K562 (cell line): Measurements from ENCODE around the gene B4GALT5. TPM values are rescaled to one million over a fixed set of nuclear protein-coding genes. Genes with fewer than 3 reads are reported as not detected.

Experiments used
- ATAC-seq: fragments of 200-7000 bp; cut with Tn5 transposase; 3 replicates; pipeline ENCODE4 v1.9.1; 2020; ENCODE audit warnings: moderate library complexity
- BruUV-seq: library from RNA; stranded (reverse); fragments of 400-500 nt; replicated peaks from 2 replicates; lab custom pipeline; 2021; lab: Mats Ljungman, UMichigan
- CTCF ChIA-PET: fragments of 300-600 bp; formaldehyde crosslinking; extraction: SDS; loops from one replicate; lab custom pipeline; 2021; ENCODE audit warnings: low intra/inter-chr PET ratio; lab: Yijun Ruan, JAX
- POLR2A ChIA-PET: fragments of 300-600, 350-650 bp; sonication (Branson Sonifier 250); formaldehyde crosslinking; extraction: SDS; loops from one replicate; lab custom pipeline; 2021; ENCODE audit warnings: antibody characterized with exemption, inconsistent platforms; lab: Yijun Ruan, JAX
- DNase-seq, 4 experiments: peaks; one replicate each; pipeline versions ENCODE4 v3.0.0 to v3.0.0-alpha.2; 2011 to 2018; ENCODE audit warnings: low spot score in 3 of 4, mixed read lengths in 3 of 4; ENCODE audit errors: extremely low read depth in 1 of 4
- FAIRE-seq: peaks from 2 replicates; lab custom pipeline; 2011; peaks lifted over from hg19 to GRCh38; lab: Jason Lieb, UNC
- H2AFZ ChIP-seq: 2 replicates; pipeline ENCODE4 v1.6.0; 2011; ENCODE audit warnings: low read depth, low read length, control low read depth, inconsistent platforms
- H3K27ac ChIP-seq: fragments of 200-600 bp; 3 replicates; pipeline ENCODE4 v1.8.0; 2011; ENCODE audit warnings: low read depth, mild to moderate bottlenecking, control low read depth, inconsistent platforms, low read length, moderate library complexity, mixed read lengths; ENCODE audit errors: extremely low read depth
- H3K27me3 ChIP-seq, 2 experiments: fragments of 300-600 bp in 1 of 2; 2 replicates in 1 of 2; 3 replicates in 1 of 2; pipeline versions ENCODE4 v1.6.0 to v1.8.0; 2011; ENCODE audit warnings: inconsistent platforms in 2 of 2, low read length in 2 of 2, mild to moderate bottlenecking in 1 of 2, mixed read lengths in 1 of 2, moderate library complexity in 1 of 2; ENCODE audit not compliant: control insufficient read depth in 2 of 2, insufficient read depth in 2 of 2
- H3K36me3 ChIP-seq: fragments of 300-600 bp; 3 replicates; pipeline ENCODE4 v1.8.0; 2011; ENCODE audit warnings: mild to moderate bottlenecking, low read length, inconsistent platforms; ENCODE audit not compliant: control insufficient read depth, insufficient read depth
- H3K4me1 ChIP-seq, 2 experiments: fragments of 200-600 bp in 1 of 2; replicated peaks in 1 of 2; 2 replicates in 1 of 2; 3 replicates in 1 of 2; pipeline versions ENCODE4 v1.5.1 to v1.8.0; 2011; ENCODE audit warnings: inconsistent platforms in 2 of 2, low read length in 2 of 2, mild to moderate bottlenecking in 1 of 2, mixed read lengths in 1 of 2, moderate library complexity in 1 of 2; ENCODE audit not compliant: control insufficient read depth in 2 of 2, insufficient read depth in 2 of 2
- H3K4me2 ChIP-seq: 2 replicates; pipeline ENCODE4 v1.6.1; 2011; ENCODE audit warnings: low read length, control low read depth, inconsistent platforms, mixed read lengths; ENCODE audit not compliant: insufficient read depth
- H3K4me3 ChIP-seq: fragments of 200-600 bp; sonication (generic), shearing (Covaris generic); 2 replicates; pipeline ENCODE4 v1.5.1; 2016; ENCODE audit warnings: control low read depth, inconsistent platforms
- H3K79me2 ChIP-seq: fragments of 200-600 bp; 3 replicates; pipeline ENCODE4 v1.8.0; 2011; ENCODE audit warnings: low read length, inconsistent platforms; ENCODE audit not compliant: control insufficient read depth, insufficient read depth
- H3K9ac ChIP-seq, 2 experiments: 2 replicates each; pipeline versions ENCODE4 v1.6.0 to v1.6.1; 2011; ENCODE audit warnings: low read depth in 2 of 2, low read length in 2 of 2, control low read depth in 1 of 2, inconsistent platforms in 1 of 2, mild to moderate bottlenecking in 1 of 2, mixed read lengths in 1 of 2; ENCODE audit not compliant: insufficient read depth in 1 of 2
- H3K9me1 ChIP-seq: one replicate; pipeline ENCODE4 v1.6.0; 2011; ENCODE audit warnings: inconsistent platforms, mild to moderate bottlenecking, low read length, moderate library complexity; ENCODE audit not compliant: control insufficient read depth, insufficient read depth
- H3K9me3 ChIP-seq: replicated peaks from 2 replicates; pipeline ENCODE4 v1.5.1; 2011; ENCODE audit warnings: low read depth, low read length, inconsistent platforms; ENCODE audit not compliant: control insufficient read depth, insufficient read depth
- H4K20me1 ChIP-seq: replicated peaks from 2 replicates; pipeline ENCODE4 v1.6.1; 2011; ENCODE audit warnings: low read length, inconsistent platforms, mixed read lengths; ENCODE audit not compliant: control insufficient read depth, insufficient read depth
- BCOR ChIP-seq: fragments of 450-650 bp; IDR thresholded peaks from 2 replicates; pipeline ENCODE4 v1.6.1; 2016
- PHB ChIP-seq: fragments of 250-450 bp; sonication (Bioruptor Pico); IDR thresholded peaks from 2 replicates; pipeline ENCODE4 v1.5.0; 2021
- RBM25 ChIP-seq: fragments of 200-400 bp; formaldehyde crosslinking; IDR thresholded peaks from 2 replicates; pipeline ENCODE4 v1.6.1; 2018; ENCODE audit warnings: low read length, low read depth, moderate library complexity; ENCODE audit not compliant: severe bottlenecking
- WGBS: fragments of 100-300 bp; shearing (Covaris generic); methylation state at CpG from one replicate; pipeline ENCODE4 v1.1.6; 2016; ENCODE audit warnings: low coverage, mixed read lengths; ENCODE audit not compliant: insufficient coverage; ENCODE audit errors: missing lambda C conversion rate; 5-methylcytosine and 5-hydroxymethylcytosine counted together
- in situ Hi-C: fragments of 300-500 bp; cut with MboI; formaldehyde crosslinking; loops from 4 replicates; pipeline ENCODE4 v1.15.0; 2018; ENCODE audit warnings: inconsistent platforms, mixed read lengths
- intact Hi-C: fragments of 100-400 bp; cut with micrococcal nuclease; formaldehyde crosslinking; loops from 2 replicates; pipeline ENCODE4 v1.14.2; 2022
- polyA plus RNA-seq, 8 experiments: library from polyadenylated mRNA; depleted of rRNA in 4 of 8; stranded (reverse) in 5 of 8; unstranded in 3 of 8; fragments of >200 nt; fragmentation: Nextera tagmentation in 2 of 8; fragmentation: Illumina TruSeq in 1 of 8; extraction: Ambion mirVana in 2 of 8; extraction: Trizol in 1 of 8; gene quantifications; 2 replicates each; pipeline versions ENCODE4 v1.2.1 to v1.2.3, GENCODE V29; 2011 to 2014; ENCODE audit warnings: inconsistent platforms in 1 of 8, missing spikeins in 1 of 8
- total RNA-seq, 7 experiments: library from RNA; depleted of rRNA in 6 of 7; stranded (reverse); fragments of >200 nt in 6 of 7; fragmentation: Illumina TruSeq in 2 of 7; extraction: Trizol in 2 of 7; gene quantifications; 2 replicates each; pipeline versions ENCODE4 v1.2.1 to v1.2.3, GENCODE V29; 2011 to 2021; ENCODE audit warnings: low replicate concordance in 1 of 7
- TF ChIP-seq, protein P1 (sequence below), 2 experiments: fragments of 150-350 bp in 1 of 2; IDR thresholded peaks; 2 replicates each; pipeline ENCODE4 v1.6.1; 2012 to 2016; ENCODE audit warnings: low read depth in 2 of 2, low read length in 2 of 2, mild to moderate bottlenecking in 1 of 2, moderate library complexity in 1 of 2

B4GALT5 gene
- total and polyA plus RNA-seq, 9 of the 15 experiments (the other 6 are each of a cell fraction or from before 2014, with no cell fraction given): 8.5 to 32.6 (median 23.4) TPM

DNA sequence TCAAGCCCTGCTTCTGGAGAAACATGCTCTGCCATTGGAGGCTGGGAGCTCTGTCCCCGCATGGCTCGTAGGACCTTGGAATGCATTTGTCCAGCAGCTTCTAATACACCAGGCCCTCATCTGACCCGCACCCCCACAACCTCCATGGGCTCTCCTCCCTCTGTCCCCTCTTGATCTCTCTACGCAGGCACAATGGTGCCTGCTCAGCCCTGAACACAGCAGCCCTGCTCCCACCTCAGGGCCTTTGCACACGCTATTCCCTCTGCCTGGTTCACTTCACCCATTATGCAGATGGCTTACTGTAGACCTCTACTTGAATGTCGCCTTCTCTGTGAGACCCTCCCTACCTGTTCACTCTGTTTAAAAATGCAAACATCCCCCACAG lies 118.8 kb downstream of the B4GALT5 start:
- no peak for FAIRE-seq
- Histone ChIP-seq H3K9me1 (no peaks in the 10 kb centered on the region), H3K79me2 (no peaks in the 10 kb centered on the region), H4K20me1 (peaks cover 4% of the 10 kb centered on the region; the same call in 1 of the 2 replicates), H3K36me3 (no peaks in the 10 kb centered on the region), H3K4me3 (no peak overlapping the region), H3K27ac (no peak overlapping the region), H3K27me3 (peaks cover 30 to 44% of the 10 kb centered on the region in 2 experiments; a peak in 4 of 5 replicates), H3K4me1 (0 out of 5 replicates have a peak, but pooled peaks cover 0 to 3% of the 10 kb centered on the region in 2 experiments), H2AFZ (no peak overlapping the region), H3K9me3 (no peaks in the 10 kb centered on the region), H3K4me2 (no peak overlapping the region), H3K9ac (peak overlapping the region in 1 of 2 experiments; percentile 16; a peak in 1 of 4 replicates)
- DNase-seq: no peak
- no TSS peak for BruUV-seq
- ChIA-PET CTCF (no interaction called here), POLR2A (interaction anchor here (0.9 to 1.6 kb wide), 2 partner anchors 16 to 31 kb away, joined by 4 to 6 read pairs; no protein-coding TSS in a partner anchor)
- intact Hi-C loops (no loop called here), in situ Hi-C loops (no loop called here)
- 22% methylated on average over 6 of the region's 6 CpGs for WGBS
- ATAC-seq: no peak
- TF ChIP-seq, protein P1, sequence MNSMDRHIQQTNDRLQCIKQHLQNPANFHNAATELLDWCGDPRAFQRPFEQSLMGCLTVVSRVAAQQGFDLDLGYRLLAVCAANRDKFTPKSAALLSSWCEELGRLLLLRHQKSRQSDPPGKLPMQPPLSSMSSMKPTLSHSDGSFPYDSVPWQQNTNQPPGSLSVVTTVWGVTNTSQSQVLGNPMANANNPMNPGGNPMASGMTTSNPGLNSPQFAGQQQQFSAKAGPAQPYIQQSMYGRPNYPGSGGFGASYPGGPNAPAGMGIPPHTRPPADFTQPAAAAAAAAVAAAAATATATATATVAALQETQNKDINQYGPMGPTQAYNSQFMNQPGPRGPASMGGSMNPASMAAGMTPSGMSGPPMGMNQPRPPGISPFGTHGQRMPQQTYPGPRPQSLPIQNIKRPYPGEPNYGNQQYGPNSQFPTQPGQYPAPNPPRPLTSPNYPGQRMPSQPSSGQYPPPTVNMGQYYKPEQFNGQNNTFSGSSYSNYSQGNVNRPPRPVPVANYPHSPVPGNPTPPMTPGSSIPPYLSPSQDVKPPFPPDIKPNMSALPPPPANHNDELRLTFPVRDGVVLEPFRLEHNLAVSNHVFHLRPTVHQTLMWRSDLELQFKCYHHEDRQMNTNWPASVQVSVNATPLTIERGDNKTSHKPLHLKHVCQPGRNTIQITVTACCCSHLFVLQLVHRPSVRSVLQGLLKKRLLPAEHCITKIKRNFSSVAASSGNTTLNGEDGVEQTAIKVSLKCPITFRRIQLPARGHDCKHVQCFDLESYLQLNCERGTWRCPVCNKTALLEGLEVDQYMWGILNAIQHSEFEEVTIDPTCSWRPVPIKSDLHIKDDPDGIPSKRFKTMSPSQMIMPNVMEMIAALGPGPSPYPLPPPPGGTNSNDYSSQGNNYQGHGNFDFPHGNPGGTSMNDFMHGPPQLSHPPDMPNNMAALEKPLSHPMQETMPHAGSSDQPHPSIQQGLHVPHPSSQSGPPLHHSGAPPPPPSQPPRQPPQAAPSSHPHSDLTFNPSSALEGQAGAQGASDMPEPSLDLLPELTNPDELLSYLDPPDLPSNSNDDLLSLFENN (IDR thresholded peaks at IDR 0.05; ENCODE audit: low read depth in 2 of 2, low read length in 2 of 2): no peak
- TF ChIP-seq PHB (CRISPR knock-in tag) (no peak), RBM25 (peak; percentile 20), BCOR (0 out of 2 replicates have a peak, but pooled peaks have one; percentile 7)
